ACC112 (cell line): Measurements from ENCODE around the gene ATG16L2.

ENCODE experiments used
- H2AFZ ChIP-seq: fragments of 200-600 bp; sonication (generic); one replicate; pipeline ENCODE4 v1.6.0; 2017; ENCODE audit warnings: antibody characterized with exemption, low read length; ENCODE audit not compliant: unreplicated experiment
- H3K27ac ChIP-seq: fragments of 200-600 bp; sonication (generic); 2 replicates; pipeline ENCODE4 v1.5.1; 2014; ENCODE audit warnings: low read depth, mild to moderate bottlenecking, antibody characterized with exemption, low read length, moderate library complexity
- H3K27me3 ChIP-seq: fragments of 200-600 bp; sonication (generic); 2 replicates; pipeline ENCODE4 v1.6.1; 2014; ENCODE audit warnings: mild to moderate bottlenecking, antibody characterized with exemption, low read length, moderate library complexity, mixed read lengths; ENCODE audit not compliant: insufficient read depth
- H3K36me3 ChIP-seq: fragments of 200-600 bp; sonication (generic); 2 replicates; pipeline ENCODE4 v1.6.1; 2016; ENCODE audit warnings: mild to moderate bottlenecking, antibody characterized with exemption, low read length, moderate library complexity, mixed read lengths; ENCODE audit not compliant: insufficient read depth
- H3K4me1 ChIP-seq: fragments of 200-600 bp; sonication (generic); one replicate; pipeline ENCODE4 v1.6.1; 2016; ENCODE audit warnings: low read length, mixed read lengths; ENCODE audit not compliant: insufficient read depth, unreplicated experiment, control insufficient read depth
- H3K4me3 ChIP-seq: fragments of 200-600 bp; sonication (generic); 2 replicates; pipeline ENCODE4 v1.5.1; 2014; ENCODE audit warnings: mild to moderate bottlenecking, low read depth, low read length
- H3K79me2 ChIP-seq: fragments of 200-600 bp; sonication (generic); one replicate; pipeline ENCODE4 v1.6.0; 2016; ENCODE audit warnings: low read length; ENCODE audit not compliant: control insufficient read depth, unreplicated experiment, insufficient read depth

The ATG16L2 gene

DNA sequence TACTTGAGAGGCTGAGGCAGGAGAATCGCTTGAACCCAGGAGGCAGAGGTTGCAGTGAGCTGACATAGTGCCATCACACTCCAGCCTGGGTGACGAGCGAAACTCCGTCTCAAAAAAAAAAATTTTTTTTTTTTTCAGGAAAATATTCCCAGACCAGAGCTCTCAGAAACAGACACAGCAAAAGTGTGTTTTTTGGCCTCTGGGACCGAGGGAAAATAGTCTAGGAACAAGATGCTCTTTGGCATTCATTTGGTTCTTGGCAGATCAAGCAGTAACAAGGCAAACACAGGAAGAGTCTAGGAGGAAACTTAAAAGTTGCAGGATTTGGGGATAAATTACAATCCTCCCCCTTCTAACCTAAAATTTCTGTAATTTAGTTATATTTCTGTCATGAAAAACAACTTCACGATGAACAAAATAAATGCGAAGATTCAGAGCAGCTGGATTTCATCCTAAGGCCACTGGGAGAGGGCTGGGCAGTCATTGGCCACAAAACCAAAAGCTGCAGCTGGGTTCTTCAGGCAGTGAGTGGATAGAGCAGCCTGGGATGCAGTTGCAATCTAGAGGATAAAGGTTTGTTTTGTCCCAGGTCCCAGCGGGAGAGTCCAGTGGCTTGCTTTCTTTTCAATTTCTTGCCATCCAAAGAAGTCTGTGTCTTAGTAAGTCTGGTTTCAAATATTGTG, 19.7 kb downstream of the ATG16L2 start:
- H3K27me3 ChIP-seq: no peaks in the 10 kb centered on the region
- H3K4me3 ChIP-seq: no peak overlapping the region
- no peak overlapping the region for H3K27ac ChIP-seq
- no peak overlapping the region for H2AFZ ChIP-seq
- H3K4me1 ChIP-seq: peaks cover 21% of the 10 kb centered on the region
- H3K79me2 ChIP-seq: no peaks in the 10 kb centered on the region
- no peaks in the 10 kb centered on the region for H3K36me3 ChIP-seq

GRCh38 chr11:72834905-72835304, 20.7 kb downstream of the ATG16L2 start:
- Histone ChIP-seq H3K4me3 (no peak overlapping the region), H3K36me3 (no peaks in the 10 kb centered on the region), H2AFZ (no peak overlapping the region), H3K27me3 (no peaks in the 10 kb centered on the region), H3K27ac (no peak overlapping the region), H3K4me1 (peaks cover 21% of the 10 kb centered on the region), H3K79me2 (no peaks in the 10 kb centered on the region)

DNA sequence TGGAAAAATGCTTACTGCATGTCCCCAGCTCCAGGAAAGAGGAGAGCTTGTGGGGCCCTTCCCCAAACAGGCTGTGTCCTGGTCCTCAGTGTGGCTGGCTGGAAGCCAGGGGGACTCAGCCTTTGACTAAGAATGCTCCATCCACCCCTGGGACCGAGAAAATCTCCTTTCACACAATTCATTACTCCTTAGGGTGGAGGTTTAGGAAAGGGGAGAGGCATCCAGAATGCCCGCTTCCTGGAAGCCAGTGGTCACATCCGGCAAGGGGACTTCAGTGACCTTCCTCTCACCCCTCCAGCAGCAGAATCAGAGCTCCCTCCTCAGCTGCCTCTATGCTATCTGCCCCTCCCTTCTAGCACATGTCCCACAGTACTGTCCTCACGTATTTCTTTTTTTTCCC, 21.9 kb downstream of the ATG16L2 start:
- H3K4me3 ChIP-seq: no peak overlapping the region
- H3K36me3 ChIP-seq: no peaks in the 10 kb centered on the region
- no peak overlapping the region for H3K27ac ChIP-seq
- no peaks in the 10 kb centered on the region for H3K27me3 ChIP-seq
- no peak overlapping the region for H2AFZ ChIP-seq
- H3K79me2 ChIP-seq: no peaks in the 10 kb centered on the region
- peaks cover 33% of the 10 kb centered on the region for H3K4me1 ChIP-seq

DNA sequence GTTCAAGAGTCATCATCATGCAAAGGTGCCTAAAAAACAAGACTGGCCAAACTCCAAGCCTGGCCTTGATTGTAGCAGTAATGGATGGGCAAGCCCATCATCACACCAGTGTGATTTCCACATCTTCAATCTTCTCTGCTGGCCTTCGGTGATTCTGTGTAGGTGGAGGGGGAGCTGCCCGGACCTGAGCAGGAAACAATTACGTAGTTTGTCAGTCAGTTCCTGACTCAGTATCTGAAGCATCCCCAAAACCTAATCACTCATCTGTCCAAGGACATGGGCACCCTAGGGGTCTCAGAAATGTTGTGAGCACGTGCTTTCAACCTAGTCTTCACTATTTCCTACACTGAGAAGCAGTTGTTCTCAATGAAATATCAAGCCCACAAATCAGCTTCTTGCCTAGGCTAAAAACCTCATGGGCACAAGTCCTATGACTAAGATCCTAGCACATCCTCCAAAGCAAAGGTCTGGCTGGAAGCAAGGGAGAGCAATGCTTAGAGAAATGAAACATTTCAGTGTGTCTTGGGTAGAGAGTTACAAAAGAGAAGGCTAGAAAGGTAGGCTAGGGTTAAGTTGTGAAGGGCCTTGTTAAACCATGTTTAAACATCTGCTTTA, 24.6 kb downstream of the ATG16L2 start:
- Histone ChIP-seq H3K27ac (peak overlapping the region; percentile 20), H3K36me3 (no peaks in the 10 kb centered on the region)

GRCh38 chr11:72840780-72841179, 26.6 kb downstream of the ATG16L2 start:
- Histone ChIP-seq H3K27me3 (no peaks in the 10 kb centered on the region), H3K27ac (peak overlapping the region; percentile 53), H3K4me1 (peaks cover 32% of the 10 kb centered on the region), H2AFZ (peak overlapping the region; percentile 27), H3K4me3 (peak overlapping the region; percentile 21; the same call in 1 of the 2 replicates), H3K79me2 (no peaks in the 10 kb centered on the region), H3K36me3 (no peaks in the 10 kb centered on the region)

More for the DNA sequence above, 24.6 kb downstream of the ATG16L2 start:
- Histone ChIP-seq H3K79me2 (no peaks in the 10 kb centered on the region), H3K4me3 (no peak overlapping the region), H2AFZ (no peak overlapping the region), H3K4me1 (peaks cover 33% of the 10 kb centered on the region), H3K27me3 (no peaks in the 10 kb centered on the region)

DNA sequence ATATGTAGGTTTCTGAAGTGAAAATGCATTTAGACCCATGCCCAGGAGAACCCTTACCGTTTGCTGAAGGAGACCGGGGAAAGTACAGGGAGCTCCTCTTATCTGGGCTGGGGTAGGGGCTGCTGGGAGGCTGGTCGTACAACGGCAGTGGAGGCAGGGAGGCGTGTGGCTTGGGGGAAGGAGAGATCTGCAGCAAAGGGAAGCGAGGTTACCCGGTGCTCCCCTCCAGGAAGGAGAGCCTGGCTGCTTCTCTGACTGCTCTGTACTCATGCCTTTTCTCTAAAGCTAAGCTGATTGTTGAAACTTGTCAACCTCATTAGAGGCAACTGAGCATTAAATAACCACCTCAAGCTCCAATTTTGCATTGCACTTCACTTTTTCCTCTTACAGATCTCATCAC, 27.2 kb downstream of the ATG16L2 start:
- Histone ChIP-seq H3K79me2 (no peaks in the 10 kb centered on the region), H2AFZ (no peak overlapping the region), H3K4me1 (peaks cover 26% of the 10 kb centered on the region), H3K36me3 (no peaks in the 10 kb centered on the region), H3K27ac (no peak overlapping the region), H3K27me3 (no peaks in the 10 kb centered on the region), H3K4me3 (no peak overlapping the region)

DNA sequence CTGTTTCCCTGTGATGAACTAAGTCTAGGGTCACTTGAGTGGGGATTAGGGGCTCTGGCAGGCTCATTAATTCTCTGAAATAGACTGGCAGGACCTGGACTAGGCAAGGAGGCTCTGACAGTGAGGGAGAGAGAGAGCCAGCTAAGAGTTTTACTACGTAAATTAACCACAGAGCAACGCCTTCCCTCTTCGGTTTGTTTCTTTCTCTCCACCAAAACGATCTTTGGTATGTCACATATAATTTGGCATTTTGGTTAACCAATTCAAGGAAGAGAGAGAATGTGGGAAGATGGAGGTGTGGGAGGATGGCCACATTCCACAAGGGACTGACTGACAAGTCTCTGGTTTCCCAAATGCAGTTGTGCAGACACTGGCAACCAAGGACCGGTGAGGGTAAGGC, 27.9 kb downstream of the ATG16L2 start:
- no peaks in the 10 kb centered on the region for H3K36me3 ChIP-seq
- H3K27ac ChIP-seq: no peak overlapping the region
- H2AFZ ChIP-seq: no peak overlapping the region
- H3K4me1 ChIP-seq: peaks cover 25% of the 10 kb centered on the region
- no peaks in the 10 kb centered on the region for H3K79me2 ChIP-seq
- no peak overlapping the region for H3K4me3 ChIP-seq
- H3K27me3 ChIP-seq: no peaks in the 10 kb centered on the region

DNA sequence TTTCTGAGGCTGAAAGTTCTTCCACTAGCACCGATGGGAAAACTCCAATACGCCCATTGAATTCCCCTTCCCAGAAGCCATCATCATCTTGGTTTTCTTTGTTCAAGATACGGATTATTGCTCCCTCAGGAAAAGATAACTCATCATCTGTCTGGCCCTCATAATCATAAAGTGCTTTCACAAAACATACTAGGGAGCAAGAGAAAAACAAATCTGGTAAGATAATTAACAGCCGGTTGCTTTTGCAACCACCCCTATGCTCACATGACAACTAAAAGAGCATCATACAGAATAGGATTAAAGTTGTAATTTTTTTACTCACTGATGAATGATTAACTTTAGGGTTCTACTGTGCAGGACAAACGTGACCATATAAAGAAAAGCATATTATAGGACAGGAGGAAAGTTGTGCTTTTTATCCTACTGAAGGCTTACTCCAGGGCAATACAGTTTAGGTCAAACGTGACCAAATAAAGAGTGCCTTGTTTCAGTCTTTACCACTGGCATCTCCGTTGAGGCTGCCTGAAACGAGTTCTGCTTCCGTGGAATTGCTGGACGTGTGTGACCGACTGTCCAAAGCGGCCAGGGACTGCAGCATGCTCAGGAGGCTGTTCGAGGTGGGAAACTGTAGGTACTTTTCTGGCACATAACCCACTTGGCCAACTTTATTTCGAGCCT, 28.6 kb downstream of the ATG16L2 start:
- no peak overlapping the region for H3K27ac ChIP-seq
- H3K27me3 ChIP-seq: no peaks in the 10 kb centered on the region
- H3K4me1 ChIP-seq: peaks cover 23% of the 10 kb centered on the region
- no peak overlapping the region for H2AFZ ChIP-seq
- H3K36me3 ChIP-seq: no peaks in the 10 kb centered on the region
- H3K4me3 ChIP-seq: no peak overlapping the region
- no peaks in the 10 kb centered on the region for H3K79me2 ChIP-seq

DNA sequence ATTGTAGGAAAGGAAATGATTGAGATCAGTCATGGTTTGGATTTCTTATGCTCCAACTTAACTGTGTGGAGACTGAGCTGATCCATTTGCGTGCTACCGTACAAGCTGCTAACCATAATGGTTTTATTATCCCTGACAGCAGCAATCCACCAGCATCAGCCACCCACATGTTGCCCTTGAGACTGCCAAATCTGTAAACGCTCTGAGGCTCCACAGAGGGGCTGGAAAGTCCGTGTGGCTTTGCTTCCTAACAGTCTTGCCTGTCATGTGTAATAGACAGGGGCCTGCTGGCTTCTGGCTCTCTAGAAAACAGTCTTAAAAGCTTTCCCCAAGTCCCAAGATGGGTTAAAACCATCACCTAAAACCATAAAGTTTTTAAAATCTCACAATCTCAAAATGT, 30.1 kb downstream of the ATG16L2 start:
- Histone ChIP-seq H3K36me3 (no peaks in the 10 kb centered on the region), H3K4me3 (no peak overlapping the region), H3K27me3 (no peaks in the 10 kb centered on the region), H3K4me1 (peaks cover 11% of the 10 kb centered on the region), H2AFZ (no peak overlapping the region), H3K27ac (no peak overlapping the region), H3K79me2 (no peaks in the 10 kb centered on the region)

DNA sequence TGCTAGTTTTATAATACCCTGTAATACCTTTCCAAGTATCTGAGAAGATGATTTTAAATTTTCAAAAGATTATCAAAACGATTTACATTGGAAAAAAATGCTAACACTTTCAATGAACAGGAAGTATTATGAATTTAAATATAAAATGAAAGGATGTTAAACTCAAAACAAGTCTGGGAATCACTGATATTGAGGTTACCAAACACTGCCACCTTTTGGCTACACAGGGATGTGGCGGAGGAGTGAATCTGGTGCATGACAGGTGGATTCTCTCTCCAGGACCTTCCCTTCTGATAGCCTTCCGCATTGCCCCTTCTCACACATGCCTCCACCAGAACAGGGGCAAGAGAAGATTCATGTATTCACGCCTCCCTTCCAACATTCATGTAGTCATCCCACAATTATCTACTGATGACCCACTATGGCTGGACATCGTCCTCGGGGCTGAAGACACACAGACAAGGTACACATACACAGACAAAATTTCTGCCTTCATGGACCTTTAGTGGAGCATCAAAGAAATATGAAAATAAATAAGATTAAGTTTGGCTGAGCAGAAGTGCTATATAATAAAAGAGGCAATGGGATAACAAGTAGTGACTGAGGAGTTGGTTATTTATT, 34.7 kb downstream of the ATG16L2 start:
- Histone ChIP-seq H3K36me3 (no peaks in the 10 kb centered on the region), H3K27ac (no peak overlapping the region), H3K79me2 (no peaks in the 10 kb centered on the region), H3K27me3 (no peaks in the 10 kb centered on the region), H2AFZ (no peak overlapping the region), H3K4me3 (no peak overlapping the region), H3K4me1 (no peaks in the 10 kb centered on the region)
